ENCODE measurements around the gene ARHGAP28.
A peak's percentile ranks its signal among the peaks of the same experiment; 100 is the strongest.

The ARHGAP28 gene

GRCh38 chr18:6871566-6871965 lies 142.1 kb downstream of the ARHGAP28 start:
- Histone ChIP-seq H3K36me3 (ENCODE audit: control insufficient read depth in 1 of 2, insufficient read depth in 2 of 2, low read depth in 1 of 2, low read length in 2 of 2) (peaks cover 0 to 47% of the 10 kb centered on the region in 2 experiments), H3K4me2 (ENCODE audit: low read length, poor library complexity, severe bottlenecking) (no peak overlapping the region), H3K14ac (ENCODE audit: low read length in 2 of 2) (no peak overlapping the region), H3K18ac (ENCODE audit: low read depth in 1 of 2, low read length in 2 of 2) (no peak overlapping the region), H3K23ac (ENCODE audit: low read length in 2 of 2) (no peak overlapping the region), H2BK15ac (ENCODE audit: low read depth, poor library complexity, severe bottlenecking) (no peak overlapping the region), H4K8ac (ENCODE audit: low read length) (no peak overlapping the region), H2AK5ac (ENCODE audit: low read length, severe bottlenecking) (no peak overlapping the region), H3K27me3 (ENCODE audit: control insufficient read depth in 1 of 2, insufficient read depth in 1 of 2, low read length in 2 of 2) (no peaks in the 10 kb centered on the region), H3K4me1 (ENCODE audit: control insufficient read depth, insufficient read depth, low read depth, low read length) (no peaks in the 10 kb centered on the region), H3K9me3 (ENCODE audit: control insufficient read depth, low read length) (no peaks in the 10 kb centered on the region), H3K4me3 (ENCODE audit: insufficient read depth in 1 of 2, low read depth in 1 of 2, low read length in 2 of 2) (no peak overlapping the region), H2AFZ (ENCODE audit: low read depth, low read length) (no peak overlapping the region), H3K4ac (ENCODE audit: low read depth in 1 of 2, low read length in 2 of 2) (no peak overlapping the region), H4K91ac (ENCODE audit: low read length) (no peak overlapping the region), H3K79me1 (replicated peaks; ENCODE audit: low read length, poor library complexity, severe bottlenecking) (no peaks in the 10 kb centered on the region), H2BK12ac (ENCODE audit: low read length in 2 of 2) (no peak overlapping the region), H2BK120ac (ENCODE audit: low read depth, low read length) (no peak overlapping the region), H3K27ac (ENCODE audit: low read length, poor library complexity, severe bottlenecking) (no peak overlapping the region), H2BK5ac (ENCODE audit: low read depth, low read length, poor library complexity, severe bottlenecking) (no peak overlapping the region), H3K9ac (ENCODE audit: low read length) (no peak overlapping the region)
- WGBS = 95% methylated on average over 3 of the region's 6 CpGs
- no peak for DNase-seq

- H3K36me3 ChIP-seq (ENCODE audit: control insufficient read depth in 1 of 2, insufficient read depth in 2 of 2, low read depth in 1 of 2, low read length in 2 of 2) = peaks cover 0 to 43% of the 10 kb centered on the region in 2 experiments
- no peak overlapping the region for H2BK120ac ChIP-seq (ENCODE audit: low read depth, low read length)
- no peak overlapping the region for H3K9ac ChIP-seq (ENCODE audit: low read length)
- H2AK5ac ChIP-seq (ENCODE audit: low read length, severe bottlenecking) = no peak overlapping the region
- H3K27ac ChIP-seq (ENCODE audit: low read length, poor library complexity, severe bottlenecking) = no peak overlapping the region
- H3K27me3 ChIP-seq (ENCODE audit: control insufficient read depth in 1 of 2, insufficient read depth in 1 of 2, low read length in 2 of 2) = no peaks in the 10 kb centered on the region
- H3K9me3 ChIP-seq (ENCODE audit: control insufficient read depth, low read length) = no peaks in the 10 kb centered on the region
- H4K8ac ChIP-seq (ENCODE audit: low read length) = no peak overlapping the region
- no peak overlapping the region for H3K4me3 ChIP-seq (ENCODE audit: insufficient read depth in 1 of 2, low read depth in 1 of 2, low read length in 2 of 2)
- no peak overlapping the region for H2AFZ ChIP-seq (ENCODE audit: low read depth, low read length)
- H3K14ac ChIP-seq (ENCODE audit: low read length in 2 of 2) = no peak overlapping the region
- H3K4me1 ChIP-seq (ENCODE audit: control insufficient read depth, insufficient read depth, low read depth, low read length) = peaks cover 4% of the 10 kb centered on the region
- no peaks in the 10 kb centered on the region for H3K79me1 ChIP-seq (replicated peaks; ENCODE audit: low read length, poor library complexity, severe bottlenecking)
- DNase-seq = no peak
- over 99% methylated on average over 4 of the region's 6 CpGs for WGBS
- H4K91ac ChIP-seq (ENCODE audit: low read length) = no peak overlapping the region
- H2BK5ac ChIP-seq (ENCODE audit: low read depth, low read length, poor library complexity, severe bottlenecking) = no peak overlapping the region
- H2BK12ac ChIP-seq (ENCODE audit: low read length in 2 of 2) = no peak overlapping the region
- H3K23ac ChIP-seq (ENCODE audit: low read length in 2 of 2) = no peak overlapping the region
- no peak overlapping the region for H3K18ac ChIP-seq (ENCODE audit: low read depth in 1 of 2, low read length in 2 of 2)
- H3K4ac ChIP-seq (ENCODE audit: low read depth in 1 of 2, low read length in 2 of 2) = no peak overlapping the region
- H3K4me2 ChIP-seq (ENCODE audit: low read length, poor library complexity, severe bottlenecking) = no peak overlapping the region
- no peak overlapping the region for H2BK15ac ChIP-seq (ENCODE audit: low read depth, poor library complexity, severe bottlenecking)
Measured at GRCh38 chr18:6873040-6873751, 143.7 kb downstream of the ARHGAP28 start.

- no peak overlapping the region for H2AFZ ChIP-seq (ENCODE audit: low read depth, low read length)
- no peak overlapping the region for H3K4me2 ChIP-seq (ENCODE audit: low read length, poor library complexity, severe bottlenecking)
- no peak overlapping the region for H3K27ac ChIP-seq (ENCODE audit: low read length, poor library complexity, severe bottlenecking)
- no peak overlapping the region for H4K91ac ChIP-seq (ENCODE audit: low read length)
- peaks cover 4% of the 10 kb centered on the region for H3K4me1 ChIP-seq (ENCODE audit: control insufficient read depth, insufficient read depth, low read depth, low read length)
- no peaks in the 10 kb centered on the region for H3K79me1 ChIP-seq (replicated peaks; ENCODE audit: low read length, poor library complexity, severe bottlenecking)
- no peaks in the 10 kb centered on the region for H3K9me3 ChIP-seq (ENCODE audit: control insufficient read depth, low read length)
- no peaks in the 10 kb centered on the region for H3K27me3 ChIP-seq (ENCODE audit: control insufficient read depth in 1 of 2, insufficient read depth in 1 of 2, low read length in 2 of 2)
- no peak overlapping the region for H3K18ac ChIP-seq (ENCODE audit: low read depth in 1 of 2, low read length in 2 of 2)
- 100% methylated on average over 1 of the region's 1 CpG for WGBS
- H3K14ac ChIP-seq (ENCODE audit: low read length in 2 of 2) = no peak overlapping the region
- no peak overlapping the region for H2BK12ac ChIP-seq (ENCODE audit: low read length in 2 of 2)
- no peak overlapping the region for H3K23ac ChIP-seq (ENCODE audit: low read length in 2 of 2)
- no peak overlapping the region for H3K9ac ChIP-seq (ENCODE audit: low read length)
- H3K4me3 ChIP-seq (ENCODE audit: insufficient read depth in 1 of 2, low read depth in 1 of 2, low read length in 2 of 2) = no peak overlapping the region
- H3K4ac ChIP-seq (ENCODE audit: low read depth in 1 of 2, low read length in 2 of 2) = no peak overlapping the region
- no peak overlapping the region for H4K8ac ChIP-seq (ENCODE audit: low read length)
- DNase-seq = peak; percentile 6
- no peak overlapping the region for H2BK15ac ChIP-seq (ENCODE audit: low read depth, poor library complexity, severe bottlenecking)
- H2BK120ac ChIP-seq (ENCODE audit: low read depth, low read length) = no peak overlapping the region
- no peak overlapping the region for H2BK5ac ChIP-seq (ENCODE audit: low read depth, low read length, poor library complexity, severe bottlenecking)
- no peak overlapping the region for H2AK5ac ChIP-seq (ENCODE audit: low read length, severe bottlenecking)
- H3K36me3 ChIP-seq (ENCODE audit: control insufficient read depth in 1 of 2, insufficient read depth in 2 of 2, low read depth in 1 of 2, low read length in 2 of 2) = peaks cover 0 to 35% of the 10 kb centered on the region in 2 experiments
Measured at GRCh38 chr18:6874315-6874714, 144.8 kb downstream of the ARHGAP28 start.

- Histone ChIP-seq H3K18ac (ENCODE audit: low read depth in 1 of 2, low read length in 2 of 2) (no peak overlapping the region), H4K8ac (ENCODE audit: low read length) (no peak overlapping the region), H3K4ac (ENCODE audit: low read depth in 1 of 2, low read length in 2 of 2) (no peak overlapping the region), H3K9me3 (ENCODE audit: control insufficient read depth, low read length) (no peaks in the 10 kb centered on the region), H3K4me3 (ENCODE audit: insufficient read depth in 1 of 2, low read depth in 1 of 2, low read length in 2 of 2) (no peak overlapping the region), H4K91ac (ENCODE audit: low read length) (no peak overlapping the region), H3K36me3 (ENCODE audit: control insufficient read depth in 1 of 2, insufficient read depth in 2 of 2, low read depth in 1 of 2, low read length in 2 of 2) (peaks cover 0 to 30% of the 10 kb centered on the region in 2 experiments), H3K23ac (ENCODE audit: low read length in 2 of 2) (no peak overlapping the region), H2BK15ac (ENCODE audit: low read depth, poor library complexity, severe bottlenecking) (no peak overlapping the region), H3K4me2 (ENCODE audit: low read length, poor library complexity, severe bottlenecking) (no peak overlapping the region), H2AFZ (ENCODE audit: low read depth, low read length) (no peak overlapping the region), H2BK12ac (ENCODE audit: low read length in 2 of 2) (no peak overlapping the region), H3K4me1 (ENCODE audit: control insufficient read depth, insufficient read depth, low read depth, low read length) (peaks cover 4% of the 10 kb centered on the region), H3K79me1 (replicated peaks; ENCODE audit: low read length, poor library complexity, severe bottlenecking) (no peaks in the 10 kb centered on the region), H3K9ac (ENCODE audit: low read length) (no peak overlapping the region), H2BK120ac (ENCODE audit: low read depth, low read length) (no peak overlapping the region), H3K27me3 (ENCODE audit: control insufficient read depth in 1 of 2, insufficient read depth in 1 of 2, low read length in 2 of 2) (no peaks in the 10 kb centered on the region), H2AK5ac (ENCODE audit: low read length, severe bottlenecking) (no peak overlapping the region), H3K14ac (ENCODE audit: low read length in 2 of 2) (no peak overlapping the region), H2BK5ac (ENCODE audit: low read depth, low read length, poor library complexity, severe bottlenecking) (no peak overlapping the region), H3K27ac (ENCODE audit: low read length, poor library complexity, severe bottlenecking) (no peak overlapping the region)
- DNase-seq = no peak
- WGBS = 87% methylated on average over 6 of the region's 6 CpGs
Measured at GRCh38 chr18:6875749-6876148, 146.2 kb downstream of the ARHGAP28 start.
